GM19240 (cell line): ENCODE data around the gene PEG3.
"Not testable (repeated sequence)": the region's sequence is repeated elsewhere in the genome, so short reads cannot be mapped to it uniquely, and the experiment has no call there.

Source experiments
- DNase-seq: peaks from one replicate; pipeline ENCODE4 v3.0.0; 2011; ENCODE audit warnings: low spot score; ENCODE audit not compliant: insufficient read length

The PEG3 gene

GRCh38 chr19:56840451-56841192, at the start of gene PEG3, which contains the start of gene ZIM2:
TSS of gene PEG3 (minus strand) at chr19:56840726. CDS start at chr19:56824655, 16,071 bp downstream.
TSS of gene ZIM2 (minus strand) at chr19:56840726. CDS start at chr19:56824277, 16,449 bp downstream.
- no peak for DNase-seq

- DNase-seq = no peak
Measured at GRCh38 chr19:56885173-56885985, 44.9 kb upstream of the PEG3 start.

GRCh38 chr19:56884441-56884840, 43.9 kb upstream of the PEG3 start:
- DNase-seq = no peak

- DNase-seq = no peak
Measured at GRCh38 chr19:56880592-56881190, 40.2 kb upstream of the PEG3 start.

- DNase-seq = no peak
Measured at GRCh38 chr19:56877069-56877715, 36.7 kb upstream of the PEG3 start.

GRCh38 chr19:56875717-56876116, 35.2 kb upstream of the PEG3 start:
- DNase-seq = no peak

GRCh38 chr19:56874530-56874929, 34.0 kb upstream of the PEG3 start:
- no peak for DNase-seq

- no peak for DNase-seq
Measured at GRCh38 chr19:56873493-56873892, 33.0 kb upstream of the PEG3 start.

GRCh38 chr19:56869886-56870285, 29.4 kb upstream of the PEG3 start:
- DNase-seq = no peak

GRCh38 chr19:56868446-56868845, 27.9 kb upstream of the PEG3 start:
- DNase-seq = no peak

- no peak for DNase-seq
Measured at GRCh38 chr19:56866538-56866937, 26.0 kb upstream of the PEG3 start.

- DNase-seq = no peak
Measured at GRCh38 chr19:56864443-56865125, 24.1 kb upstream of the PEG3 start.

GRCh38 chr19:56862741-56863140, 22.2 kb upstream of the PEG3 start:
- DNase-seq = no peak

- DNase-seq = not testable (repeated sequence)
Measured at GRCh38 chr19:56860409-56860808, 19.9 kb upstream of the PEG3 start.

- DNase-seq = no peak
Measured at GRCh38 chr19:56858026-56858425, 17.5 kb upstream of the PEG3 start.

- no peak for DNase-seq
Measured at GRCh38 chr19:56856822-56857221, 16.3 kb upstream of the PEG3 start.

- DNase-seq = not testable (repeated sequence)
Measured at GRCh38 chr19:56852361-56852760, 11.8 kb upstream of the PEG3 start.

- DNase-seq = no peak
Measured at GRCh38 chr19:56848166-56848565, 7.6 kb upstream of the PEG3 start.

- no peak for DNase-seq
Measured at GRCh38 chr19:56842412-56842811, 1.9 kb upstream of the PEG3 start.

GRCh38 chr19:56841193-56841543, 642 bp upstream of the PEG3 start:
- no peak for DNase-seq
